HepG2 (cell line): ENCODE measurements around the gene HAT1. TPM values are rescaled to one million over a fixed set of nuclear protein-coding genes. Genes with fewer than 3 reads are reported as not detected.

Source experiments
- ATF4 ChIP-seq, 2 experiments: fragments of 450-650 bp in 1 of 2; sonication (generic) in 1 of 2; formaldehyde crosslinking; IDR thresholded peaks; 2 replicates each; pipeline versions ENCODE4 v1.5.0 to v1.8.0; 2020 to 2022; ENCODE audit warnings: mild to moderate bottlenecking in 1 of 2, missing genetic modification reagents in 1 of 2
- BRCA1 ChIP-seq: sonication (generic); formaldehyde crosslinking; IDR thresholded peaks from 2 replicates; pipeline ENCODE4 v1.4.0; 2020; ENCODE audit warnings: missing genetic modification reagents
- DDIT3 ChIP-seq: sonication (generic); formaldehyde crosslinking; IDR thresholded peaks from 2 replicates; pipeline ENCODE4 v1.4.0; 2020; ENCODE audit warnings: mild to moderate bottlenecking, missing genetic modification reagents
- EP300 ChIP-seq, 3 experiments: sonication (generic) in 1 of 3; formaldehyde crosslinking in 1 of 3; IDR thresholded peaks; 2 replicates each; pipeline versions ENCODE4 v1.5.1 to v1.6.1; 2011 to 2020; ENCODE audit warnings: low read depth in 2 of 3, low read length in 2 of 3, borderline replicate concordance in 1 of 3, improper control_type of control experiment in 1 of 3, mild to moderate bottlenecking in 1 of 3, missing genetic modification reagents in 1 of 3, moderate library complexity in 1 of 3
- FOXO4 ChIP-seq: sonication (generic); formaldehyde crosslinking; conservative IDR thresholded peaks from 2 replicates; pipeline ENCODE4 v1.8.1; 2023; ENCODE audit warnings: missing genetic modification reagents
- KMT2B ChIP-seq: IDR thresholded peaks from 2 replicates; pipeline ENCODE4 v1.6.1; 2016; ENCODE audit warnings: missing genetic modification reagents, missing compliant biosample characterization
- MLX ChIP-seq: IDR thresholded peaks from 2 replicates; pipeline ENCODE4 v1.6.1; 2016
- NR1H2 ChIP-seq: sonication (generic); formaldehyde crosslinking; IDR thresholded peaks from 2 replicates; pipeline ENCODE4 v1.8.1; 2022; ENCODE audit warnings: low read depth, missing genetic modification reagents, borderline replicate concordance
- NR2F1 ChIP-seq, 2 experiments: fragments of 450-650 bp in 1 of 2; formaldehyde crosslinking in 1 of 2; IDR thresholded peaks; 2 replicates each; pipeline versions ENCODE4 v1.5.0 to v1.6.1; 2016 to 2020; ENCODE audit warnings: mild to moderate bottlenecking in 1 of 2, missing compliant biosample characterization in 1 of 2, missing genetic modification reagents in 1 of 2, moderate library complexity in 1 of 2
- SRY ChIP-seq: sonication (generic); formaldehyde crosslinking; IDR thresholded peaks from 2 replicates; pipeline ENCODE4 v1.8.0; 2022; ENCODE audit warnings: mild to moderate bottlenecking, missing genetic modification reagents
- TBP ChIP-seq: sonication (generic); formaldehyde crosslinking; IDR thresholded peaks from 2 replicates; pipeline ENCODE4 v1.5.0; 2020; ENCODE audit warnings: missing genetic modification reagents
- ZNF292 ChIP-seq: sonication (generic); formaldehyde crosslinking; IDR thresholded peaks from 2 replicates; pipeline ENCODE4 v1.8.1; 2022; ENCODE audit warnings: mild to moderate bottlenecking, low read depth, missing genetic modification reagents, borderline replicate concordance
- ZNF607 ChIP-seq: sonication (generic); formaldehyde crosslinking; IDR thresholded peaks from 2 replicates; pipeline ENCODE4 v1.5.1; 2020; ENCODE audit warnings: missing genetic modification reagents, mild to moderate bottlenecking, borderline replicate concordance
- ZNF710 ChIP-seq: sonication (generic); formaldehyde crosslinking; IDR thresholded peaks from 2 replicates; pipeline ENCODE4 v1.5.0; 2020; ENCODE audit warnings: mild to moderate bottlenecking, missing genetic modification reagents, borderline replicate concordance
- ZNF737 ChIP-seq: sonication (generic); formaldehyde crosslinking; IDR thresholded peaks from 2 replicates; pipeline ENCODE4 v1.5.0; 2020; ENCODE audit warnings: missing genetic modification reagents, mild to moderate bottlenecking, borderline replicate concordance
- ZNF773 ChIP-seq: sonication (generic); formaldehyde crosslinking; IDR thresholded peaks from 2 replicates; pipeline ENCODE4 v1.4.0; 2020; ENCODE audit warnings: missing genetic modification reagents, borderline replicate concordance
- ZNF816 ChIP-seq: sonication (generic); formaldehyde crosslinking; IDR thresholded peaks from 2 replicates; pipeline ENCODE4 v1.8.0; 2022; ENCODE audit warnings: missing genetic modification reagents, mild to moderate bottlenecking, borderline replicate concordance
- polyA plus RNA-seq, 8 experiments: library from polyadenylated mRNA; depleted of rRNA in 3 of 8; stranded (reverse) in 7 of 8; unstranded in 1 of 8; fragments of >200 nt; fragmentation: Illumina TruSeq in 4 of 8; extraction: Trizol in 4 of 8; gene quantifications; 2 replicates each; pipeline versions ENCODE4 v1.2.1 to v1.2.3, GENCODE V29; 2011 to 2016; ENCODE audit warnings: low read depth in 4 of 8, missing spikeins in 1 of 8, mixed read lengths in 1 of 8; ENCODE audit not compliant: insufficient read depth in 1 of 8
- total RNA-seq, 5 experiments: library from RNA; depleted of rRNA; stranded (reverse); fragments of >200 nt; fragmentation: Illumina TruSeq; extraction: Trizol; gene quantifications; 2 replicates each; pipeline ENCODE4 v1.2.3, GENCODE V29; 2016; ENCODE audit warnings: low read depth in 1 of 5
- TF ChIP-seq, protein P1 (sequence below): sonication (generic); formaldehyde crosslinking; IDR thresholded peaks from 2 replicates; pipeline ENCODE4 v1.4.0; 2020; ENCODE audit warnings: missing genetic modification reagents

The HAT1 gene
- total and polyA plus RNA-seq, 2 of the 13 experiments (the other 11 are each of a cell fraction or from before 2014, with no cell fraction given): 45.4 to 119 TPM

GRCh38 chr2:171921970-171922229 is 361 bp upstream of the HAT1 start (continued):
- TF ChIP-seq ZNF773 (CRISPR knock-in tag) (no peak), ZNF292 (CRISPR knock-in tag) (no peak), NR2F1 (CRISPR knock-in tag; IDR thresholded peaks at IDR 0.05) (no peak), ZNF710 (CRISPR knock-in tag) (no peak), KMT2B (CRISPR knock-in tag) (no peak), ZNF816 (CRISPR knock-in tag) (0 out of 2 replicates have a peak, but pooled peaks have one; percentile 74), MLX (CRISPR knock-in tag) (no peak), ZNF737 (no peak), TBP (CRISPR knock-in tag) (no peak), DDIT3 (CRISPR knock-in tag) (0 out of 2 replicates have a peak, but pooled peaks have one; percentile 19), EP300 (IDR thresholded peaks at IDR 0.05; ENCODE audit: low read depth in 2 of 2, low read length in 2 of 2) (no peak), EP300 (CRISPR knock-in tag; IDR thresholded peaks at IDR 0.05; ENCODE audit: borderline replicate concordance) (no peak), NR1H2 (CRISPR knock-in tag) (no peak), ATF4 (CRISPR knock-in tag; IDR thresholded peaks at IDR 0.05) (no peak), ZNF607 (CRISPR knock-in tag) (no peak), BRCA1 (CRISPR knock-in tag) (no peak), FOXO4 (CRISPR knock-in tag) (0 out of 2 replicates have a peak, but pooled peaks have one; percentile 59), SRY (0 out of 2 replicates have a peak, but pooled peaks have one; percentile 26)
- TF ChIP-seq, protein P1, sequence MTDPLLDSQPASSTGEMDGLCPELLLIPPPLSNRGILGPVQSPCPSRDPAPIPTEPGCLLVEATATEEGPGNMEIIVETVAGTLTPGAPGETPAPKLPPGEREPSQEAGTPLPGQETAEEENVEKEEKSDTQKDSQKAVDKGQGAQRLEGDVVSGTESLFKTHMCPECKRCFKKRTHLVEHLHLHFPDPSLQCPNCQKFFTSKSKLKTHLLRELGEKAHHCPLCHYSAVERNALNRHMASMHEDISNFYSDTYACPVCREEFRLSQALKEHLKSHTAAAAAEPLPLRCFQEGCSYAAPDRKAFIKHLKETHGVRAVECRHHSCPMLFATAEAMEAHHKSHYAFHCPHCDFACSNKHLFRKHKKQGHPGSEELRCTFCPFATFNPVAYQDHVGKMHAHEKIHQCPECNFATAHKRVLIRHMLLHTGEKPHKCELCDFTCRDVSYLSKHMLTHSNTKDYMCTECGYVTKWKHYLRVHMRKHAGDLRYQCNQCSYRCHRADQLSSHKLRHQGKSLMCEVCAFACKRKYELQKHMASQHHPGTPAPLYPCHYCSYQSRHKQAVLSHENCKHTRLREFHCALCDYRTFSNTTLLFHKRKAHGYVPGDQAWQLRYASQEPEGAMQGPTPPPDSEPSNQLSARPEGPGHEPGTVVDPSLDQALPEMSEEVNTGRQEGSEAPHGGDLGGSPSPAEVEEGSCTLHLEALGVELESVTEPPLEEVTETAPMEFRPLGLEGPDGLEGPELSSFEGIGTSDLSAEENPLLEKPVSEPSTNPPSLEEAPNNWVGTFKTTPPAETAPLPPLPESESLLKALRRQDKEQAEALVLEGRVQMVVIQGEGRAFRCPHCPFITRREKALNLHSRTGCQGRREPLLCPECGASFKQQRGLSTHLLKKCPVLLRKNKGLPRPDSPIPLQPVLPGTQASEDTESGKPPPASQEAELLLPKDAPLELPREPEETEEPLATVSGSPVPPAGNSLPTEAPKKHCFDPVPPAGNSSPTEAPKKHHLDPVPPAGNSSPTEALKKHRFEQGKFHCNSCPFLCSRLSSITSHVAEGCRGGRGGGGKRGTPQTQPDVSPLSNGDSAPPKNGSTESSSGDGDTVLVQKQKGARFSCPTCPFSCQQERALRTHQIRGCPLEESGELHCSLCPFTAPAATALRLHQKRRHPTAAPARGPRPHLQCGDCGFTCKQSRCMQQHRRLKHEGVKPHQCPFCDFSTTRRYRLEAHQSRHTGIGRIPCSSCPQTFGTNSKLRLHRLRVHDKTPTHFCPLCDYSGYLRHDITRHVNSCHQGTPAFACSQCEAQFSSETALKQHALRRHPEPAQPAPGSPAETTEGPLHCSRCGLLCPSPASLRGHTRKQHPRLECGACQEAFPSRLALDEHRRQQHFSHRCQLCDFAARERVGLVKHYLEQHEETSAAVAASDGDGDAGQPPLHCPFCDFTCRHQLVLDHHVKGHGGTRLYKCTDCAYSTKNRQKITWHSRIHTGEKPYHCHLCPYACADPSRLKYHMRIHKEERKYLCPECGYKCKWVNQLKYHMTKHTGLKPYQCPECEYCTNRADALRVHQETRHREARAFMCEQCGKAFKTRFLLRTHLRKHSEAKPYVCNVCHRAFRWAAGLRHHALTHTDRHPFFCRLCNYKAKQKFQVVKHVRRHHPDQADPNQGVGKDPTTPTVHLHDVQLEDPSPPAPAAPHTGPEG: no peak
